Measurements from ENCODE around the gene CHPF.

The CHPF gene

GRCh38 chr2:219490186-219490585, 53.4 kb downstream of the CHPF start:
- Histone ChIP-seq H3K27me3 (replicated peaks; ENCODE audit: control insufficient read depth, insufficient read depth, low read length) (no peaks in the 10 kb centered on the region; the same call in 1 of the 2 replicates), H3K36me3 (ENCODE audit: control insufficient read depth, insufficient read depth, low read length) (no peaks in the 10 kb centered on the region), H3K4me3 (replicated peaks; ENCODE audit: low read depth, low read length) (no peak overlapping the region)
- DNase-seq (ENCODE audit: extremely low read depth, insufficient read length): no peak
- TF ChIP-seq CTCF (IDR thresholded peaks at IDR 0.05; ENCODE audit: insufficient read depth, low read length, poor library complexity, severe bottlenecking): no peak

GRCh38 chr2:219489315-219489714, 54.3 kb downstream of the CHPF start:
- no peak overlapping the region for H3K4me3 ChIP-seq (replicated peaks; ENCODE audit: low read depth, low read length)
- no peak for TF ChIP-seq CTCF (IDR thresholded peaks at IDR 0.05; ENCODE audit: insufficient read depth, low read length, poor library complexity, severe bottlenecking)
- no peaks in the 10 kb centered on the region; the same call in 1 of the 2 replicates for H3K27me3 ChIP-seq (replicated peaks; ENCODE audit: control insufficient read depth, insufficient read depth, low read length)
- no peak for DNase-seq (ENCODE audit: extremely low read depth, insufficient read length)
- no peaks in the 10 kb centered on the region for H3K36me3 ChIP-seq (ENCODE audit: control insufficient read depth, insufficient read depth, low read length)
